ENCODE data around the gene KIF25.

Gene KIF25

GRCh38 chr6:167997642-167998041 is at the start of gene KIF25:
Gene KIF25 (plus strand): TSS chr6:167997671. CDS start chr6:168029586, 31,915 bp downstream.
- no peak for DNase-seq

GRCh38 chr6:167947716-167948115 is 49.8 kb upstream of the KIF25 start:
- no peak for DNase-seq

GRCh38 chr6:167948716-167949115 is 48.8 kb upstream of the KIF25 start:
- DNase-seq, result no peak

GRCh38 chr6:167949121-167949684 is 48.3 kb upstream of the KIF25 start:
- no peak for DNase-seq

- no peak for DNase-seq
Measured at GRCh38 chr6:167951781-167952511, 45.5 kb upstream of the KIF25 start.

GRCh38 chr6:167952512-167952859 is 45.0 kb upstream of the KIF25 start:
- no peak for DNase-seq

GRCh38 chr6:167953551-167953950 is 43.9 kb upstream of the KIF25 start:
- no peak for DNase-seq

- DNase-seq, result no peak
Measured at GRCh38 chr6:167954151-167954550, 43.3 kb upstream of the KIF25 start.

- DNase-seq, result no peak
Measured at GRCh38 chr6:167956491-167956890, 41.0 kb upstream of the KIF25 start.

- no peak for DNase-seq
Measured at GRCh38 chr6:167956983-167957492, 40.4 kb upstream of the KIF25 start.

- no peak for DNase-seq
Measured at GRCh38 chr6:167957626-167958025, 39.8 kb upstream of the KIF25 start.

GRCh38 chr6:167960579-167960978 is 36.9 kb upstream of the KIF25 start:
- no peak for DNase-seq

- no peak for DNase-seq
Measured at GRCh38 chr6:167962711-167963110, 34.8 kb upstream of the KIF25 start.

GRCh38 chr6:167963589-167964057 is 33.8 kb upstream of the KIF25 start:
- DNase-seq, result no peak

- DNase-seq, result no peak
Measured at GRCh38 chr6:167965592-167966539, 31.6 kb upstream of the KIF25 start.

- no peak for DNase-seq
Measured at GRCh38 chr6:167966540-167966905, 30.9 kb upstream of the KIF25 start.

GRCh38 chr6:167968091-167968490 is 29.4 kb upstream of the KIF25 start:
- DNase-seq, result peak; percentile 3

- DNase-seq, result no peak
Measured at GRCh38 chr6:167970230-167970629, 27.2 kb upstream of the KIF25 start.

- no peak for DNase-seq
Measured at GRCh38 chr6:167972193-167972592, 25.3 kb upstream of the KIF25 start.

GRCh38 chr6:167973148-167973885 is 24.2 kb upstream of the KIF25 start:
- no peak for DNase-seq

GRCh38 chr6:167974640-167975344 is 22.7 kb upstream of the KIF25 start:
- no peak for DNase-seq

- DNase-seq, result no peak
Measured at GRCh38 chr6:167975458-167975857, 22.0 kb upstream of the KIF25 start.
